ENCODE data around the gene POLE2. TPM values are rescaled to one million over a fixed set of nuclear protein-coding genes. Genes with fewer than 3 reads are reported as not detected.

Gene POLE2
- total and polyA plus RNA-seq, 4 donors, result 2.2 to 15.6 (median 3.7) TPM

GRCh38 chr14:49598485-49599300 lies 89.3 kb downstream of the POLE2 start, which contains the start of gene LRR1:
Gene LRR1 (plus strand): TSS chr14:49598940. CDS start chr14:49599021, 81 bp downstream.
- TF ChIP-seq CTCF (IDR thresholded peaks at IDR 0.05; ENCODE audit: control extremely low read depth, extremely low read depth), result no peak
- Histone ChIP-seq H3K4me1 (ENCODE audit: control insufficient read depth in 5 of 5, insufficient read depth in 5 of 5, low read length in 5 of 5) (peaks cover 1 to 17% (median 10%) of the 10 kb centered on the region in 5 donors), H3K27me3 (ENCODE audit: control insufficient read depth in 3 of 3, insufficient read depth in 3 of 3, low read length in 2 of 3) (no peaks in the 10 kb centered on the region), H3K4me3 (peak within 1 kb of the TSS; percentile 91), H3K9ac (ENCODE audit: insufficient read depth in 1 of 2, low read length in 2 of 2) (peak within 1 kb of the TSS; percentile 92 to 98), H3K27ac (ENCODE audit: low read depth in 1 of 2, low read length in 1 of 2) (peak within 1 kb of the TSS; percentile 88 to 96), H3K9me3 (ENCODE audit: control insufficient read depth in 4 of 4, insufficient read depth in 3 of 4, low read length in 3 of 4) (no peaks in the 10 kb centered on the region), H3K36me3 (ENCODE audit: control insufficient read depth in 4 of 4, insufficient read depth in 4 of 4, low read length in 4 of 4) (peaks cover 0 to 4% (median 1%) of the 10 kb centered on the region in 4 donors)
- DNase-seq (peak; percentile 89 to 90 (median 90)), ATAC-seq (ENCODE audit: insufficient read depth, low FRiP score) (peak; percentile 88)
- 0% methylated on average over 77 of the region's 77 CpGs for WGBS, 2 donors

GRCh38 chr14:49598189-49598484 lies 89.9 kb downstream of the POLE2 start:
- no peak for TF ChIP-seq CTCF (IDR thresholded peaks at IDR 0.05; ENCODE audit: control extremely low read depth, extremely low read depth)
- peak overlapping the region; percentile 91 for H3K4me3 ChIP-seq
- H3K27ac ChIP-seq (ENCODE audit: low read depth in 1 of 2, low read length in 1 of 2), result peak overlapping the region; percentile 88 to 96
- H3K4me1 ChIP-seq (ENCODE audit: control insufficient read depth in 5 of 5, insufficient read depth in 5 of 5, low read length in 5 of 5), result peaks cover 1 to 17% (median 10%) of the 10 kb centered on the region in 5 donors
- no peaks in the 10 kb centered on the region for H3K9me3 ChIP-seq (ENCODE audit: control insufficient read depth in 4 of 4, insufficient read depth in 3 of 4, low read length in 3 of 4)
- peak; percentile 13 for ATAC-seq (ENCODE audit: insufficient read depth, low FRiP score)
- H3K36me3 ChIP-seq (ENCODE audit: control insufficient read depth in 4 of 4, insufficient read depth in 4 of 4, low read length in 4 of 4), result peaks cover 0 to 4% (median 1%) of the 10 kb centered on the region in 4 donors
- peak overlapping the region; percentile 92 to 98 for H3K9ac ChIP-seq (ENCODE audit: insufficient read depth in 1 of 2, low read length in 2 of 2)
- H3K27me3 ChIP-seq (ENCODE audit: control insufficient read depth in 3 of 3, insufficient read depth in 3 of 3, low read length in 2 of 3), result no peaks in the 10 kb centered on the region
- 0 to 1% methylated on average over 15 of the region's 15 CpGs for WGBS, 2 donors
- no peak for DNase-seq

GRCh38 chr14:49594347-49595091 lies 93.5 kb downstream of the POLE2 start:
- no peaks in the 10 kb centered on the region for H3K9me3 ChIP-seq (ENCODE audit: control insufficient read depth in 4 of 4, insufficient read depth in 3 of 4, low read length in 3 of 4)
- no peak overlapping the region for H3K27ac ChIP-seq (ENCODE audit: low read depth in 1 of 2, low read length in 1 of 2)
- H3K4me1 ChIP-seq (ENCODE audit: control insufficient read depth in 5 of 5, insufficient read depth in 5 of 5, low read length in 5 of 5), result peaks cover 1 to 17% (median 10%) of the 10 kb centered on the region in 5 donors
- TF ChIP-seq CTCF (IDR thresholded peaks at IDR 0.05; ENCODE audit: control extremely low read depth, extremely low read depth), result no peak
- H3K36me3 ChIP-seq (ENCODE audit: control insufficient read depth in 4 of 4, insufficient read depth in 4 of 4, low read length in 4 of 4), result no peaks in the 10 kb centered on the region
- no peak overlapping the region for H3K4me3 ChIP-seq
- peak; percentile 65 to 87 (median 85) for DNase-seq
- 18 to 25% methylated on average over 4 of the region's 4 CpGs for WGBS, 2 donors
- no peak for ATAC-seq (ENCODE audit: insufficient read depth, low FRiP score)
- H3K27me3 ChIP-seq (ENCODE audit: control insufficient read depth in 3 of 3, insufficient read depth in 3 of 3, low read length in 2 of 3), result no peaks in the 10 kb centered on the region
- H3K9ac ChIP-seq (ENCODE audit: insufficient read depth in 1 of 2, low read length in 2 of 2), result no peak overlapping the region

Small RNA genes lying within 50 kb of the gene (small RNA-seq; reads per million reads assigned to genes)
- not detected for gene AL139099.3 (ENCODE audit: low replicate concordance)
- not detected for gene RNU6ATAC30P (ENCODE audit: low replicate concordance)

Other genes with a start within 250 kb of the POLE2 start
- 1,000 to 10,000 TPM in 1 of 2 donors, 100 to 1,000 TPM in 1; 413 to 1,209 TPM for gene RPS29, start 101.8 kb downstream of the POLE2 start, total RNA-seq
- 1,000 to 10,000 TPM; 2,302 to 3,240 TPM for gene RPS29, start 101.8 kb downstream of the POLE2 start, polyA plus RNA-seq
- 10 to 100 TPM in 1 of 2 donors, 1 to 10 TPM in 1; 6.9 to 11.9 TPM for gene LRR1, start 89.3 kb downstream of the POLE2 start, total RNA-seq
- 1 to 10 TPM; 5.7 to 8.3 TPM for gene LRR1, start 89.3 kb downstream of the POLE2 start, polyA plus RNA-seq
- gene RPL36AL, start 67.6 kb downstream of the POLE2 start, total RNA-seq, result 100 to 1,000 TPM; 117 to 158 TPM
- 100 to 1,000 TPM; 343 to 729 TPM for gene RPL36AL, start 67.6 kb downstream of the POLE2 start, polyA plus RNA-seq
- gene MGAT2, start 67.4 kb downstream of the POLE2 start, total RNA-seq, result 10 to 100 TPM; 26.8 to 44.2 TPM
- 10 to 100 TPM; 15.2 to 32.4 TPM for gene MGAT2, start 67.4 kb downstream of the POLE2 start, polyA plus RNA-seq
- gene DNAAF2, start 53.0 kb downstream of the POLE2 start, total RNA-seq, result 10 to 100 TPM; 11.7 to 12.3 TPM
- gene DNAAF2, start 53.0 kb downstream of the POLE2 start, polyA plus RNA-seq, result 1 to 10 TPM; 4.4 to 8.2 TPM
- gene KLHDC1, start 4.9 kb upstream of the POLE2 start, total RNA-seq, result 10 to 100 TPM in 1 of 2 donors, 1 to 10 TPM in 1; 5.9 to 10.0 TPM
- 1 to 10 TPM in 1 of 2 donors, under 1 TPM in 1; 0.65 to 3.7 TPM for gene KLHDC1, start 4.9 kb upstream of the POLE2 start, polyA plus RNA-seq
- 100 to 1,000 TPM in 1 of 2 donors, 10 to 100 TPM in 1; 40.1 to 163 TPM for gene KLHDC2, start 79.9 kb upstream of the POLE2 start, total RNA-seq
- 10 to 100 TPM; 27.4 to 33.9 TPM for gene KLHDC2, start 79.9 kb upstream of the POLE2 start, polyA plus RNA-seq
- 100 to 1,000 TPM in 1 of 2 donors, 10 to 100 TPM in 1; 48.8 to 145 TPM for gene NEMF, start 164.6 kb upstream of the POLE2 start, total RNA-seq
- 10 to 100 TPM; 19.7 to 33.1 TPM for gene NEMF, start 164.6 kb upstream of the POLE2 start, polyA plus RNA-seq
- gene ARF6, start 204.9 kb upstream of the POLE2 start, total RNA-seq, result 10 to 100 TPM; 46.2 to 58.9 TPM
- gene ARF6, start 204.9 kb upstream of the POLE2 start, polyA plus RNA-seq, result 10 to 100 TPM; 25.4 to 46.9 TPM

Data from lung (tissue), 13 donors.